ENCODE results near the gene HCST. TPM values are rescaled to one million over a fixed set of nuclear protein-coding genes. Genes with fewer than 3 reads are reported as not detected.

Gene HCST
- total and polyA plus RNA-seq, 2 of the 13 experiments (the other 11 are each of a cell fraction or from before 2014, with no cell fraction given): 0.24 to 1.2 TPM

DNA sequence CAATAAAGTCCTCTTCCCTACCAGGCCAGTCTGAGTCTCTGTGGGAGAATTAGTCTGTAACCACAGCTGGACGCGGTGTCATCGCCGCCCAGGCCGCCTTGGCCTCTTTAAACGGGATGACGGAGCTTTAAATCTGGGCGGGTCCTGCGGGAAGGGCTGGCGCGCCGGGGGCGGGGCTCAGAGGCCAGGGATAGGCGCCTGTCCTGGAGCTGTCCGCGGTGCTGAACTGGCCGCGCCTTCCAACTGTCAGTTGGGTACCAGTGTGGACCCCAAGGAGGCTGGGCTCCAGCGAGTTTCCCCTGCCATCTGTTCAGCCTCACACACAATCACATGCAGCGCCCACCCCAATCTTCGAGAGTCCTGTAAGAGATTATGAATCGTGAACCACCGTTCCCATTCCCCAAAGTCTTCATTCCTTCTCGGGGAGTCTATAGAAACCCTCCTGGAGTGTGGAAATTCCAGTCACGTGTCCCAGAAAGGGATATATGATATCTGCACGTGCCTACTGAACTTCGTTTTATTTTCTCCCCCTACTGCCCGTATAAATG, 22.5 kb upstream of the HCST start (continued):
- TF ChIP-seq ZNF597 (CRISPR knock-in tag; IDR thresholded peaks at IDR 0.05) (no peak), TAF1 (CRISPR knock-in tag; IDR thresholded peaks at IDR 0.05) (no peak; the same call in 1 of the 2 replicates), ZNF383 (CRISPR knock-in tag; IDR thresholded peaks at IDR 0.05; ENCODE audit: borderline replicate concordance) (no peak), SIX4 (CRISPR knock-in tag; IDR thresholded peaks at IDR 0.05) (peak; percentile 70; the same call in 1 of the 2 replicates), MIER2 (CRISPR knock-in tag; IDR thresholded peaks at IDR 0.05) (peak; percentile 99), FOXM1 (CRISPR knock-in tag; IDR thresholded peaks at IDR 0.05) (no peak; the same call in 1 of the 2 replicates), SMAD1 (CRISPR knock-in tag; IDR thresholded peaks at IDR 0.05; ENCODE audit: borderline replicate concordance, low read depth) (no peak), XBP1 (CRISPR knock-in tag; IDR thresholded peaks at IDR 0.05) (peak; percentile 72; the same call in 1 of the 2 replicates), SMAD3 (CRISPR knock-in tag; IDR thresholded peaks at IDR 0.05) (peak; percentile 98), ZKSCAN8 (CRISPR knock-in tag; IDR thresholded peaks at IDR 0.05; ENCODE audit: borderline replicate concordance) (0 out of 2 replicates have a peak, but pooled peaks have one; percentile 42), NR1H2 (CRISPR knock-in tag; IDR thresholded peaks at IDR 0.05; ENCODE audit: borderline replicate concordance, low read depth) (0 out of 2 replicates have a peak, but pooled peaks have one; percentile 77), ZNF564 (CRISPR knock-in tag; IDR thresholded peaks at IDR 0.05) (peak; percentile 94), TBP (CRISPR knock-in tag; IDR thresholded peaks at IDR 0.05) (no peak)
- TF ChIP-seq, protein P1, sequence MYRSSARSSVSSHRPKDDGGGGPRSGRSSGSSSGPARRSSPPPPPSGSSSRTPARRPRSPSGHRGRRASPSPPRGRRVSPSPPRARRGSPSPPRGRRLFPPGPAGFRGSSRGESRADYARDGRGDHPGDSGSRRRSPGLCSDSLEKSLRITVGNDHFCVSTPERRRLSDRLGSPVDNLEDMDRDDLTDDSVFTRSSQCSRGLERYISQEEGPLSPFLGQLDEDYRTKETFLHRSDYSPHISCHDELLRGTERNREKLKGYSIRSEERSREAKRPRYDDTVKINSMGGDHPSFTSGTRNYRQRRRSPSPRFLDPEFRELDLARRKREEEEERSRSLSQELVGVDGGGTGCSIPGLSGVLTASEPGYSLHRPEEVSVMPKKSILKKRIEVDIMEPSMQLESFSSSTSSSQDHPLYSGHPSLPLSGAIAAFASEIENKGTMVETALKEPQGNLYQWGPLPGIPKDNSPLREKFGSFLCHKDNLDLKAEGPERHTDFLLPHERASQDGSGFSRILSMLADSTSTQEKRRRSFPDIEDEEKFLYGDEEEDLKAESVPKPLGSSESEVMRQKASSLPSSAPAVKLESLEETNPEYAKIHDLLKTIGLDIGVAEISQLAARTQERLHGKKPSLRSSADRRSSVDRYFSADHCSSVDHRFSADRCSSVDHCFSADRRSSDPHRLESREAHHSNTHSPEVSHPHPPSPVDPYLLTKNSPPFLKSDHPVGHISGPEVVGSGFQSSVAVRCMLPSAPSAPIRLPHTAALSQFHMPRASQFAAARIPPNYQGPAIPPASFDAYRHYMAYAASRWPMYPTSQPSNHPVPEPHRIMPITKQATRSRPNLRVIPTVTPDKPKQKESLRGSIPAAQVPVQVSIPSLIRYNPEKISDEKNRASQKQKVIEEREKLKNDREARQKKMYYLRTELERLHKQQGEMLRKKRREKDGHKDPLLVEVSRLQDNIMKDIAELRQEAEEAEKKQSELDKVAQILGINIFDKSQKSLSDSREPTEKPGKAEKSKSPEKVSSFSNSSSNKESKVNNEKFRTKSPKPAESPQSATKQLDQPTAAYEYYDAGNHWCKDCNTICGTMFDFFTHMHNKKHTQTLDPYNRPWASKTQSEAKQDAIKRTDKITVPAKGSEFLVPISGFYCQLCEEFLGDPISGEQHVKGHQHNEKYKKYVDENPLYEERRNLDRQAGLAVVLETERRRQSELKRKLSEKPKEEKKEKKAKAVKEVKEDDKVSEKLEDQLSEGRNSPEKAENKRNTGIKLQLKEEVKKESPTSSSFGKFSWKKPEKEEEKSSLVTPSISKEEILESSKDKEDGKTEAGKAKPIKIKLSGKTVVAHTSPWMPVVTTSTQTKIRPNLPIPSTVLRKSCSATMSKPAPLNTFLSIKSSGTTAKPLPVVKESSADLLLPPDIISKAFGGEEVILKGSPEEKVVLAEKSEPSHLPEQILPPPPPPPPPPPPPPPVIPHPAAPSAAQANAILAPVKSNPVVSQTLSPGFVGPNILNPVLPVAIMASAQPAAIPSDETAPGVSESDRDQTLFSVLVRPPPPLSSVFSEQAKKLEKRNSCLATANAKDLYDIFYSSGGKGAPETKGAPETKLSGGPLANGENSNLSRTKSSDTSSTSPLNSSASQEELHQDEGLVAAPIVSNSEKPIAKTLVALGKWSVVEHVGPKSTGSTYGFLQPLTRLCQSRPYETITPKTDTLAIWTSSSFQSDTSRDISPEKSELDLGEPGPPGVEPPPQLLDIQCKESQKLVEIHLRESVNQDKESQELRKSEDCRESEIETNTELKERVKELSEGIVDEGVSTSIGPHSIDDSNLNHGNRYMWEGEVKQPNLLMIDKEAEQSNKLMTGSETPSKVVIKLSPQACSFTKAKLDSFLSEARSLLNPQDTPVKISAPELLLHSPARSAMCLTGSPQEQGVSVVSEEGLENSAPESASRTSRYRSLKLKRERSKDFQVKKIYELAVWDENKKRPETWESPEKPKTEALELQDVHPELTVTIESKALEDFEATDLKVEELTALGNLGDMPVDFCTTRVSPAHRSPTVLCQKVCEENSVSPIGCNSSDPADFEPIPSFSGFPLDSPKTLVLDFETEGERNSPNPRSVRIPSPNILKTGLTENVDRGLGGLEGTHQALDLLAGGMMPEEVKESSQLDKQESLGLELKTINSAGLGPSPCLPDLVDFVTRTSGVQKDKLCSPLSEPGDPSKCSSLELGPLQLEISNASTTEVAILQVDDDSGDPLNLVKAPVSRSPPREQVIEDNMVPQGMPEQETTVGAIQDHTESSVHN (CRISPR knock-in tag; IDR thresholded peaks at IDR 0.05): peak; percentile 81; the same call in 1 of the 2 replicates
- TF ChIP-seq, protein P2, sequence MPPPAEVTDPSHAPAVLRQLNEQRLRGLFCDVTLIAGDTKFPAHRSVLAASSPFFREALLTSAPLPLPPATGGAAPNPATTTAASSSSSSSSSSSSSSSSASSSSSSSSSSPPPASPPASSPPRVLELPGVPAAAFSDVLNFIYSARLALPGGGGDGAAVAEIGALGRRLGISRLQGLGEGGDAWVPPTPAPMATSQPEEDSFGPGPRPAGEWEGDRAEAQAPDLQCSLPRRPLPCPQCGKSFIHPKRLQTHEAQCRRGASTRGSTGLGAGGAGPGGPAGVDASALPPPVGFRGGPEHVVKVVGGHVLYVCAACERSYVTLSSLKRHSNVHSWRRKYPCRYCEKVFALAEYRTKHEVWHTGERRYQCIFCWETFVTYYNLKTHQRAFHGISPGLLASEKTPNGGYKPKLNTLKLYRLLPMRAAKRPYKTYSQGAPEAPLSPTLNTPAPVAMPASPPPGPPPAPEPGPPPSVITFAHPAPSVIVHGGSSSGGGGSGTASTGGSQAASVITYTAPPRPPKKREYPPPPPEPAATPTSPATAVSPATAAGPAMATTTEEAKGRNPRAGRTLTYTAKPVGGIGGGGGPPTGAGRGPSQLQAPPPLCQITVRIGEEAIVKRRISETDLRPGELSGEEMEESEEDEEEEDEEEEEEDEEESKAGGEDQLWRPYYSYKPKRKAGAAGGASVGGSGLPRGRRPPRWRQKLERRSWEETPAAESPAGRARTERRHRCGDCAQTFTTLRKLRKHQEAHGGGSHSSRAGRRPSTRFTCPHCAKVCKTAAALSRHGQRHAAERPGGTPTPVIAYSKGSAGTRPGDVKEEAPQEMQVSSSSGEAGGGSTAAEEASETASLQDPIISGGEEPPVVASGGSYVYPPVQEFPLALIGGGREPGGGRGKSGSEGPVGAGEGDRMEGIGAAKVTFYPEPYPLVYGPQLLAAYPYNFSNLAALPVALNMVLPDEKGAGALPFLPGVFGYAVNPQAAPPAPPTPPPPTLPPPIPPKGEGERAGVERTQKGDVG (CRISPR knock-in tag; IDR thresholded peaks at IDR 0.05; ENCODE audit: borderline replicate concordance): 0 out of 2 replicates have a peak, but pooled peaks have one; percentile 39
- TF ChIP-seq, protein P3, sequence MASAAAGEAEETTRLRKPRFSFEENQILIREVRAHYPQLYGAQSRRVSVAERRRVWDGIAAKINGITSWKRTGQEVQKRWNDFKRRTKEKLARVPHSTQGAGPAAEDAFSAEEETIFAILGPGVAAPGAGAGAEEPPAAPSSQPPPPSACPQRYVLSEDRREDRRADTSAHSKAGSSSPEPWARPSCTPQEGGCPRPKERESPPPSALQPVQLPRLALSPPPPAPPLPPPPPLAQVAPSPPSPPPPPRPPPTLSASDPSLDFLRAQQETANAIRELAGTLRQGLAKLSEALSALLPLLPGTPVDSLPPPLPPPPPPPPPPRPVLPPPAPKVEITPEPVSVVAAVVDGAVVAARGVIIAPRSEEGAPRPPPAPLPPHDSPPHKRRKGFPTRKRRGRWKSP (CRISPR knock-in tag; IDR thresholded peaks at IDR 0.05): peak; percentile 88; the same call in 1 of the 2 replicates
